GM03348 (cell line): ENCODE data around the gene MANSC1.
"Not testable (repeated sequence)": the region's sequence is repeated elsewhere in the genome, so short reads cannot be mapped to it uniquely, and the experiment has no call there.

ENCODE experiments used
- DNase-seq: peaks from one replicate; pipeline ENCODE4 v3.0.0; 2012; ENCODE audit warnings: low spot score

MANSC1 gene

GRCh38 chr12:12365446-12365802 lies 15.4 kb upstream of the MANSC1 start:
- no peak for DNase-seq

GRCh38 chr12:12364787-12365445 lies 14.9 kb upstream of the MANSC1 start:
- no peak for DNase-seq

- DNase-seq, result no peak
Observed at GRCh38 chr12:12358528-12358927, 8.5 kb upstream of the MANSC1 start.

- no peak for DNase-seq
Observed at GRCh38 chr12:12357719-12358461, 7.8 kb upstream of the MANSC1 start.

- peak; percentile 97 for DNase-seq
Observed at GRCh38 chr12:12356896-12357718, 7.1 kb upstream of the MANSC1 start, which contains the start of gene BORCS5. TSS of gene BORCS5 (plus strand) at chr12:12357078. CDS start at chr12:12357452, 374 bp downstream.

- DNase-seq, result no peak
Observed at GRCh38 chr12:12356467-12356895, 6.4 kb upstream of the MANSC1 start.

GRCh38 chr12:12353807-12354206 lies 3.8 kb upstream of the MANSC1 start:
- no peak for DNase-seq

- no peak for DNase-seq
Observed at GRCh38 chr12:12353276-12353675, 3.2 kb upstream of the MANSC1 start.

GRCh38 chr12:12351468-12352185 lies 1.6 kb upstream of the MANSC1 start:
- DNase-seq, result not testable (repeated sequence)

GRCh38 chr12:12350868-12351463 lies 924 bp upstream of the MANSC1 start:
- DNase-seq, result no peak

- no peak for DNase-seq
Observed at GRCh38 chr12:12338527-12339168, 11.4 kb downstream of the MANSC1 start.

- no peak for DNase-seq
Observed at GRCh38 chr12:12336511-12336910, 13.5 kb downstream of the MANSC1 start.

- no peak for DNase-seq
Observed at GRCh38 chr12:12336049-12336411, 14.0 kb downstream of the MANSC1 start.

- DNase-seq, result peak; percentile 83
Observed at GRCh38 chr12:12334367-12335040, 15.5 kb downstream of the MANSC1 start.

GRCh38 chr12:12333407-12334366 lies 16.4 kb downstream of the MANSC1 start:
- no peak for DNase-seq

- DNase-seq, result no peak
Observed at GRCh38 chr12:12331896-12332295, 18.1 kb downstream of the MANSC1 start.

- no peak for DNase-seq
Observed at GRCh38 chr12:12331244-12331771, 18.7 kb downstream of the MANSC1 start.

GRCh38 chr12:12327802-12328201 lies 22.2 kb downstream of the MANSC1 start:
- DNase-seq, result peak; percentile 70

- DNase-seq, result no peak
Observed at GRCh38 chr12:12326262-12326661, 23.8 kb downstream of the MANSC1 start.
